Neural cell (in vitro differentiated cells): ENCODE results near the gene GRN. TPM values are rescaled to one million over a fixed set of nuclear protein-coding genes. Genes with fewer than 3 reads are reported as not detected.

Experiments used
- H2AFZ ChIP-seq: fragments of 200-600, 300-800 bp; sonication (generic), shearing (Covaris generic); 2 replicates; pipeline ENCODE4 v1.6.0; 2014; ENCODE audit warnings: low read depth, mild to moderate bottlenecking, antibody characterized with exemption, low read length, moderate library complexity
- H3F3A ChIP-seq: fragments of 200-600 bp; shearing (Covaris generic); 2 replicates; pipeline ENCODE4 v1.6.1; 2016; ENCODE audit warnings: mild to moderate bottlenecking, moderate library complexity, mixed read lengths, antibody characterized with exemption, low read length; ENCODE audit not compliant: insufficient read depth, poor library complexity, severe bottlenecking
- H3K27ac ChIP-seq: fragments of 200-600, 300-800 bp; sonication (generic), shearing (Covaris generic); 2 replicates; pipeline ENCODE4 v1.5.1; 2014; ENCODE audit warnings: mild to moderate bottlenecking, low read length, moderate library complexity
- H3K27me3 ChIP-seq: fragments of 300-800, 200-600 bp; sonication (generic), shearing (Covaris generic); 2 replicates; pipeline ENCODE4 v1.6.0; 2014; ENCODE audit warnings: mild to moderate bottlenecking, low read depth, low read length, moderate library complexity; ENCODE audit not compliant: insufficient read depth
- H3K36me3 ChIP-seq: fragments of 300-800, 200-600 bp; sonication (generic), shearing (Covaris generic); 2 replicates; pipeline ENCODE4 v1.5.1; 2014; ENCODE audit warnings: mild to moderate bottlenecking, antibody characterized with exemption, low read length, moderate library complexity; ENCODE audit not compliant: insufficient read depth
- H3K4me2 ChIP-seq: fragments of 300-800, 200-600 bp; sonication (generic), shearing (Covaris generic); 2 replicates; pipeline ENCODE4 v1.6.0; 2014; ENCODE audit warnings: mild to moderate bottlenecking, low read length
- H3K4me3 ChIP-seq: fragments of 300-800, 200-600 bp; sonication (generic), shearing (Covaris generic); 2 replicates; pipeline ENCODE4 v1.5.1; 2014; ENCODE audit warnings: mild to moderate bottlenecking, low read length, moderate library complexity
- H3K79me2 ChIP-seq: fragments of 200-600 bp; shearing (Covaris generic); replicated peaks from 2 replicates; pipeline ENCODE4 v1.6.0; 2014; ENCODE audit warnings: mild to moderate bottlenecking, low read length, moderate library complexity; ENCODE audit not compliant: insufficient read depth
- H3K9ac ChIP-seq: fragments of 300-800, 200-600 bp; sonication (generic), shearing (Covaris generic); 2 replicates; pipeline ENCODE4 v1.6.1; 2016; ENCODE audit warnings: mild to moderate bottlenecking, low read length, mixed read lengths
- H3K9me2 ChIP-seq: fragments of 200-600 bp; shearing (Covaris generic); 2 replicates; pipeline ENCODE4 v1.6.1; 2016; ENCODE audit warnings: mild to moderate bottlenecking, low read length, mixed read lengths; ENCODE audit not compliant: insufficient read depth
- H3K9me3 ChIP-seq: fragments of 200-600, 300-800 bp; sonication (generic), shearing (Covaris generic); 2 replicates; pipeline ENCODE4 v1.6.1; 2016; ENCODE audit warnings: mild to moderate bottlenecking, mixed run types, low read length, moderate library complexity, mixed read lengths
- H4K20me1 ChIP-seq: fragments of 200-600 bp; shearing (Covaris generic); 2 replicates; pipeline ENCODE4 v1.6.1; 2016; ENCODE audit warnings: mild to moderate bottlenecking, mixed run types; ENCODE audit not compliant: insufficient read depth
- EP300 ChIP-seq: fragments of 450-650 bp; conservative IDR thresholded peaks from 2 replicates; pipeline ENCODE4 v1.6.1; 2014; ENCODE audit warnings: antibody characterized with exemption, mild to moderate bottlenecking, moderate library complexity; ENCODE audit not compliant: poor library complexity, severe bottlenecking
- EZH2 ChIP-seq: fragments of 200-600, 300-800 bp; shearing (Covaris generic), sonication (generic); IDR thresholded peaks from 2 replicates; pipeline ENCODE4 v1.6.1; 2014; ENCODE audit warnings: antibody characterized with exemption, low read length, borderline replicate concordance, mild to moderate bottlenecking; ENCODE audit not compliant: insufficient read depth, poor library complexity, severe bottlenecking
- MXI1 ChIP-seq: fragments of 450-650 bp; conservative IDR thresholded peaks from 2 replicates; pipeline ENCODE4 v1.6.1; 2014; ENCODE audit warnings: antibody characterized with exemption, mild to moderate bottlenecking; ENCODE audit not compliant: poor library complexity, severe bottlenecking
- POLR2AphosphoS5 ChIP-seq: IDR thresholded peaks from 2 replicates; pipeline ENCODE4 v1.6.1; 2012
- RAD21 ChIP-seq: fragments of 450-650 bp; conservative IDR thresholded peaks from 2 replicates; pipeline ENCODE4 v1.6.1; 2014; ENCODE audit warnings: antibody characterized with exemption, mild to moderate bottlenecking, moderate library complexity
- SMC3 ChIP-seq: fragments of 450-650 bp; conservative IDR thresholded peaks from 2 replicates; pipeline ENCODE4 v1.6.1; 2014; ENCODE audit warnings: antibody characterized with exemption, mild to moderate bottlenecking, moderate library complexity; ENCODE audit not compliant: poor library complexity
- TAF1 ChIP-seq: IDR thresholded peaks from 2 replicates; pipeline ENCODE4 v1.6.1; 2012; ENCODE audit warnings: low read depth
- polyA plus RNA-seq: library from polyadenylated mRNA; depleted of rRNA; stranded (reverse); fragments of >200 nt; gene quantifications from 2 replicates; pipeline ENCODE4 v1.2.3, GENCODE V29; 2014
- TF ChIP-seq, protein P1 (sequence below): fragments of 450-650 bp; IDR thresholded peaks from 2 replicates; pipeline ENCODE4 v1.5.1; 2014; ENCODE audit warnings: antibody characterized with exemption, mild to moderate bottlenecking, moderate library complexity; ENCODE audit not compliant: poor library complexity, severe bottlenecking
- TF ChIP-seq, protein P2 (sequence below): IDR thresholded peaks from 2 replicates; pipeline ENCODE4 v1.6.1; 2012; ENCODE audit warnings: borderline replicate concordance

Gene GRN
- polyA plus RNA-seq, 1 donor from 2014 or later, result 21.8 TPM

DNA sequence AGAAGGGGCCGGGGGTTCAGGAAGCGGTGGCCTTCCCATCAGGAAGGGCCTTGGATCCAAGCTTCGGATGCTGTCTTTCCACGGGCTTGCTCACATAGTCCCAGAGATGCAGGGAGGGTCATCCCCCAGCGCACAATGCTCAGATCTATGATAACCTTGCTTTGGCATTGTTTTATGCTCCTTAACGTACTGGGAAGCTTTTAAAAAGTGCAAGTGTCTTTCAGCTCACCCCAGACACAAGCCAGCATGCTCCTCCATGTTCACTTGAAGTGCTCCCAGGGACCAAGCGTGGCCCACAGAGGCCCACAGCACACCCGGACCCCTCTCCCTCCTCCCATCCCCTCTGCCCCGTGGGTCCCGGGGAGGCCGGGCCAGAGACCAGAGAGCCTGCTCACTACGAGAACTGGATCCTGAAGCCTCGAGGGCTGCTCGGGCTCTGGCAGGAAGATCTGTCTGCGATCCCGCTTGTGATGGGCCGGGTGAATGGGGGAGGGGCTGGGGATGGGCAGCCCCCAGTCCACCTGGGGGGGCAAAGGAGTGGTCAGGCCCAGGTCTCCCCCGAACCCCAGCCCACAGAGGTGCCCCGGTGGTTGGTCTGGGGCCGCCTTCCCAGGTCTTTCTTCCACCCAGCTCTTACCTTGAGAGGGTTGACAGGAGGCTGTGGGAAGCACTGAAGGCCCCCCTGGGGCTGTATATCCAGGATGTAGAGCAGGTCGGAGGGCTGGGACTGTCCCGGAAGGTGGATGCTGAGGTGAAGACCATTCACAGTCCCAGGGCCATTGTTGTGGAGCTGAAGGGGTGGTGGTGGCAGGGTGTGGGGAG lies 30.3 kb downstream of the GRN start:
- no peak overlapping the region for H2AFZ ChIP-seq
- TF ChIP-seq POLR2AphosphoS5 (no peak), MXI1 (no peak), SMC3 (no peak), EZH2 (no peak), RAD21 (no peak), EP300 (no peak), TAF1 (no peak)
- TF ChIP-seq, protein P1, sequence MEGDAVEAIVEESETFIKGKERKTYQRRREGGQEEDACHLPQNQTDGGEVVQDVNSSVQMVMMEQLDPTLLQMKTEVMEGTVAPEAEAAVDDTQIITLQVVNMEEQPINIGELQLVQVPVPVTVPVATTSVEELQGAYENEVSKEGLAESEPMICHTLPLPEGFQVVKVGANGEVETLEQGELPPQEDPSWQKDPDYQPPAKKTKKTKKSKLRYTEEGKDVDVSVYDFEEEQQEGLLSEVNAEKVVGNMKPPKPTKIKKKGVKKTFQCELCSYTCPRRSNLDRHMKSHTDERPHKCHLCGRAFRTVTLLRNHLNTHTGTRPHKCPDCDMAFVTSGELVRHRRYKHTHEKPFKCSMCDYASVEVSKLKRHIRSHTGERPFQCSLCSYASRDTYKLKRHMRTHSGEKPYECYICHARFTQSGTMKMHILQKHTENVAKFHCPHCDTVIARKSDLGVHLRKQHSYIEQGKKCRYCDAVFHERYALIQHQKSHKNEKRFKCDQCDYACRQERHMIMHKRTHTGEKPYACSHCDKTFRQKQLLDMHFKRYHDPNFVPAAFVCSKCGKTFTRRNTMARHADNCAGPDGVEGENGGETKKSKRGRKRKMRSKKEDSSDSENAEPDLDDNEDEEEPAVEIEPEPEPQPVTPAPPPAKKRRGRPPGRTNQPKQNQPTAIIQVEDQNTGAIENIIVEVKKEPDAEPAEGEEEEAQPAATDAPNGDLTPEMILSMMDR, result no peak
- TF ChIP-seq, protein P2, sequence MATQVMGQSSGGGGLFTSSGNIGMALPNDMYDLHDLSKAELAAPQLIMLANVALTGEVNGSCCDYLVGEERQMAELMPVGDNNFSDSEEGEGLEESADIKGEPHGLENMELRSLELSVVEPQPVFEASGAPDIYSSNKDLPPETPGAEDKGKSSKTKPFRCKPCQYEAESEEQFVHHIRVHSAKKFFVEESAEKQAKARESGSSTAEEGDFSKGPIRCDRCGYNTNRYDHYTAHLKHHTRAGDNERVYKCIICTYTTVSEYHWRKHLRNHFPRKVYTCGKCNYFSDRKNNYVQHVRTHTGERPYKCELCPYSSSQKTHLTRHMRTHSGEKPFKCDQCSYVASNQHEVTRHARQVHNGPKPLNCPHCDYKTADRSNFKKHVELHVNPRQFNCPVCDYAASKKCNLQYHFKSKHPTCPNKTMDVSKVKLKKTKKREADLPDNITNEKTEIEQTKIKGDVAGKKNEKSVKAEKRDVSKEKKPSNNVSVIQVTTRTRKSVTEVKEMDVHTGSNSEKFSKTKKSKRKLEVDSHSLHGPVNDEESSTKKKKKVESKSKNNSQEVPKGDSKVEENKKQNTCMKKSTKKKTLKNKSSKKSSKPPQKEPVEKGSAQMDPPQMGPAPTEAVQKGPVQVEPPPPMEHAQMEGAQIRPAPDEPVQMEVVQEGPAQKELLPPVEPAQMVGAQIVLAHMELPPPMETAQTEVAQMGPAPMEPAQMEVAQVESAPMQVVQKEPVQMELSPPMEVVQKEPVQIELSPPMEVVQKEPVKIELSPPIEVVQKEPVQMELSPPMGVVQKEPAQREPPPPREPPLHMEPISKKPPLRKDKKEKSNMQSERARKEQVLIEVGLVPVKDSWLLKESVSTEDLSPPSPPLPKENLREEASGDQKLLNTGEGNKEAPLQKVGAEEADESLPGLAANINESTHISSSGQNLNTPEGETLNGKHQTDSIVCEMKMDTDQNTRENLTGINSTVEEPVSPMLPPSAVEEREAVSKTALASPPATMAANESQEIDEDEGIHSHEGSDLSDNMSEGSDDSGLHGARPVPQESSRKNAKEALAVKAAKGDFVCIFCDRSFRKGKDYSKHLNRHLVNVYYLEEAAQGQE, result no peak

DNA sequence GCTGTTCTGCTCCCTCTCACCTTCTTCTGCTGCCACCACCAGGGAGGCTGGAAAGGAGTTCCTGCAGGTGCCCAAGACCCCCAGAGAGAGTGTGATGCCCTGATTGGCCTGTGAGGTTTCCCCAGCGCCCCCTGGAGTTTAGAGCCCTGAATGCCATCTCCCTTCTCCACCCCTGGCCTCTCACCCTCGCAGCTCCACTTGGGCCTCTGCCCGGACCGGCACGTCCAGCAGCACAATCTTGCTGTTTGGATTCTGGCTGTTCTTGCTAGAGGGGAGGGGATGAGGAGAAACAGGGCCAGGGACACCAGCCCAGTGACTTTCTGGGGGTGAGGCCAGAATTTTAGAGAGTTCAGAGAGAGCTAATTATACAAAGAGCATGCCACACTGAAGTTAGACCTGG lies 31.0 kb downstream of the GRN start:
- Histone ChIP-seq H3K79me2 (no peaks in the 10 kb centered on the region), H3K27ac (no peak overlapping the region), H3K27me3 (no peaks in the 10 kb centered on the region), H4K20me1 (no peaks in the 10 kb centered on the region), H3K9me3 (no peaks in the 10 kb centered on the region), H3K9me2 (no peaks in the 10 kb centered on the region), H3F3A (no peaks in the 10 kb centered on the region), H3K4me2 (no peak overlapping the region), H3K4me3 (no peak overlapping the region), H2AFZ (no peak overlapping the region), H3K36me3 (no peaks in the 10 kb centered on the region), H3K9ac (no peak overlapping the region)
- TF ChIP-seq MXI1 (no peak), SMC3 (no peak), EP300 (no peak), TAF1 (no peak), EZH2 (no peak), RAD21 (no peak), POLR2AphosphoS5 (no peak)
- TF ChIP-seq, protein P2, result no peak
- TF ChIP-seq, protein P1, result no peak

More for the DNA sequence above, 30.3 kb downstream of the GRN start:
- no peaks in the 10 kb centered on the region for H3K27me3 ChIP-seq
- H3K36me3 ChIP-seq, result no peaks in the 10 kb centered on the region
- H3K27ac ChIP-seq, result no peak overlapping the region
- no peak overlapping the region for H3K9ac ChIP-seq
- H3K9me2 ChIP-seq, result no peaks in the 10 kb centered on the region
- H3K79me2 ChIP-seq, result no peaks in the 10 kb centered on the region
- no peaks in the 10 kb centered on the region for H3K9me3 ChIP-seq
- no peak overlapping the region for H3K4me2 ChIP-seq
- H3K4me3 ChIP-seq, result no peak overlapping the region
- no peaks in the 10 kb centered on the region for H3F3A ChIP-seq
- no peaks in the 10 kb centered on the region for H4K20me1 ChIP-seq
